GM19452 (cell line): ENCODE results near the gene SCN4B.

ENCODE experiments used
- ATAC-seq: cut with Tn5 transposase; IDR thresholded peaks from one replicate; pipeline ENCODE4 v1.9.1; 2021; ENCODE audit not compliant: unreplicated experiment

The SCN4B gene

DNA sequence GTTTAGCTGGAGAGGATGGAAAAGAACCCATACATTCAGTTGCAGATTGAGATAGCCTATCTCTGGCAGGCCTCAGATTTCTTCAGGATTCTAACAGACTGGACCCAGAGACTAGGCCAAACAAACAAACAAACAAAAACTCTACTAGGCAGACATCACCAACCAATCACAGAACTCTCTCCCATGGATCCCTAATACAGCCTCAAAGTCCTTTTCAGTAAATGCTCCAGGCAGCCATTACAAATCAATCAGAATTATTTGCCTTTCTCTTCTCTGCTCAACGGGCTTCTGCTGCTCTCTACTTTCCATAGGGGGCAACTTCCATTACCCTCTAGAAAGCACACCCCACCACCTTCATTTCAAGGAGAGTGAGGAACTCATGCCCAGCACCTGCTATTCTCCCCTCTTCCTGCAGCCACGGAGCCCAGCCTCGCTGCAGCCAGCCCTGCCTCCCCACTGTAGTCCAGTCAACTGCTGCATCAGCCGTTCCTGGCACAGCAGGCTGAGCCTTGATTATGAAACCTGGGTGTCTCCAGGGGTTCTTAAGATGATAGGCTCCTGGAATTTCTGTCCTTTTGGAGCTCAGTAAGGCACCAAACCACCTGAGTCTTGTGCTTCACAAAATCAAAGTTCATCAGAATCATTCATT lies 46.8 kb downstream of the SCN4B start:
- no peak for ATAC-seq

DNA sequence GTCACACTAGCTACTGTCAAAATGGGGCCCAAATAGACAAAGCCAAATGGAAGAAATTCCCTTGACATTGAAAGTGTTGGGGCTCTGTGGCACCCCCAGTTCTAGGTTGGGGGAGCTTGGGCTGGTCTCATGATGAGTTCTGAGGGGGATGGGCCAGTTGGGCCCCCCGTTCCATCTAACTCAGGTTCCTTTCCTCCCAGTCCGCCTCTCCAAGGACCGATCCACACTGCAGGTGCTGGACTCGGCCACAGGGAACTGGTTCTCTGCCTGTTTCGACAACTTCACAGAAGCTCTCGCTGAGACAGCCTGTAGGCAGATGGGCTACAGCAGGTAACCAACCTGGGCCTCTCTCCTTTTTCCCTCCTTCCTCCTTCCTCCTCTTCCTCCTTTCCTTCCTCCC lies 48.1 kb downstream of the SCN4B start:
- ATAC-seq = no peak

DNA sequence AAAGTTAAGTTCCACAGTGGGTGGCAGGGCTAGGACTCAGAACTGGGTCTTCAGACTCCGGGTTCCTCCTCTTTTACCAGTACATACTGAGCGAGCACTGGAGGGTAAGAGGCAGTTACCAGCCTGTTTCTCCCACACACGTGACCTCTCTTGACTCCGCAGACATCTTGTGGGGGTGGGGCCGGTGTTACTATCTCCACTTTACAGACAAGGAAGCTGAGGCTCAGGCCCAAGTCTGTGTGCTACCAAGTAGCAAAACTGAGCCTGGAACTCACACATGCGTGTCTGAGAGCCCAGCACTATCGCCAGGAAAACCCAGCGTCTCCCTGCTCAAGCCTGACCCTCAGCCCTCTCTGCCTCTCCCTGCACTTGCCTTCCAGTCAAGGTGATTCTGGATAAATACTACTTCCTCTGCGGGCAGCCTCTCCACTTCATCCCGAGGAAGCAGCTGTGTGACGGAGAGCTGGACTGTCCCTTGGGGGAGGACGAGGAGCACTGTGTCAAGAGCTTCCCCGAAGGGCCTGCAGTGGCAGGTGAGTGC lies 49.8 kb downstream of the SCN4B start:
- ATAC-seq = no peak

DNA sequence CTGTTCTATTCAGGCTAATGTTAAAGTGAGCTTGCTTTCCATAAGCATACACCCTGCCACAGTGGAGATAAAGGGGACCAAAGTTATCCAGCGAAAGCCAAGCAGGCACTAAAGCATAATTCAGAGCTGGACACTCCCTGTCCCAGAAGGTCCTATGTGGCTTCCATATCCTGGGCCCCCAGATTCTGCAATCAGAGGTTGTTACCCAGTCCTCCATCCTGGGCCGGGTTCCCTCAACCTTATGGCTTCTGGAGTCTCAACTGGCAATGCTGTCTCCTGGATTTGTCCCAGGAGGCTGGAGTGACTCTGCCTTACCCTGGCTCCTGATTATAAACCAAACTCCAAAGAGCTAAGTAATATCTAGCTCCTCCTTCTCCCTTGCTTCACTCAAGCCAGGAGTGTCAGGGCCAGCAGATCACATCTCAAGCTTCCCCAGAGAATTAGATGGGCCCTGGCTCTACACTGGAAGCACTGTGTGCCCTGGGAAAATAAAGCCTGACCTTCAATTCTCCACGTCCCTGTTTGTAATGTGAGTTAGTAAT lies 51.9 kb downstream of the SCN4B start:
- ATAC-seq = no peak

- no peak for ATAC-seq
Observed at GRCh38 chr11:118099838-118100556, 52.6 kb downstream of the SCN4B start.

GRCh38 chr11:118098996-118099837 lies 53.4 kb downstream of the SCN4B start:
- ATAC-seq = no peak

GRCh38 chr11:118095967-118096367 lies 56.7 kb downstream of the SCN4B start:
- no peak for ATAC-seq

DNA sequence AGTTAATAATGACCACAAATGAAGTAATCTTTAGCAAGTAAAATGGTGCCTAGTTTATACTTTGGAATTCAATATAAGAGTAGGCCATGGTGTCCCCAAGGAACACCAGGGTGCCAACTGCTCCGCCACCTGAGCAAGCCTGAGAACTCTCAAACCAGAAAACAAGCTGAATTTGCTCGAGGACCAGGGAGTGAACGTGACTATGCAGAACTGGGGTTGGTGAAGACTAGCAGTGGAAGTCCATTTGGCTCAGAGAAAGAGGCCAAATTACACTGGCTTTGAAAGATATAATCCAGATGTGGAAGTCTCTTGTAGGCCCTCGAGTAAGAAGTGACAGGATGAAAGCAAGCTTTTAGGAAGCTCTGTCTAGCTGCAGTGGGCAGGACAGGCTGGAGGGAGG lies 57.1 kb downstream of the SCN4B start:
- ATAC-seq = no peak

DNA sequence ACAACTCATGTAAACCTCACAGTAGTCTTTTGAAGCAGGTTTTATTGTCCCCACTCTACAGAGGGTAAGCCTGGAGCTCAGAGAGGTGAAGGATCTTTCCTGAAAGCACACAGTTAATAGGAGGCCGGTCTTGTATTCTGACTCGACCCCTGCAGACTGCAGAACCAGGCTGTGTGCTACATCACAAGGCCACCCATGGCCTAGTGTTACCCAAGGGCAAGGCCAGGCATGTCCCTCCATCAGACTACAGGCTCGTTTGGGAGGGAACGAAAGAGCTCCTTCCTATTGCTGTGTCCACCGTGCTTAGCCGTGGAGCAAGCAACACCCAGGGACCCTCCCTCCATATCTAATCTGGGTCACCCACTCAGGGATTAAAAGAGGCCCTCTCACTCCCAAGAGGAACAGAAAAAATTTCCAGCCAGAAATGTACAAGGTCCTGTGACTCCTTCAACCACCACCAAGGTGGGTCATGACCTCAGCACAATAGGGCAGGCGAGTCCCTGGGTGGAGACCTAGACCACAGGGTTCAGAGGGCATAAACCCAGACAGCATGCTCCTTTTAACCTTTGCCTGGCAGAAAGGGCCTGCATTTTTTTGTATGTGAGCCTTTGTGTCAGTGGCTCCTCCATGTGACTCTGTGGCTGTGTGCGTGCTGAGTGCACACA lies 59.6 kb downstream of the SCN4B start:
- no peak for ATAC-seq

DNA sequence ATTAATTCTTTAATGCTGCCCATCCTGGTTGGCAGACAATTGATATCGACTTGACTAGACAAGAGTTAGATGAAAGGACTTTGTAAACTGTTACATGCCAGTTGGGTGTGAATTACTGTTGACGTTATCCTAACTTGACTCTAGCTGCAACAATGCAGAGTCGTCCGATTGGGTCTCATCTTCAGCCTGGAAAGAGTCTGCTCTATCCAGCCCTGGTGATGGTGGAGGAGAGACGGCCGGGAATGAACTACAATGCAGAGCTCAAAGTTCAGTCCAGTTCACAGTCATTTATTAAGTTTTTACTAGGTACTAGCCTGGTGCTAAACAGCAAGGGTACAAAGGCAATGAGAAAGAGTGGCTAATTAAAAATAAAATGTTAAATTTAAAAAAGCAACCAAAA lies 60.9 kb downstream of the SCN4B start:
- ATAC-seq = no peak

GRCh38 chr11:118090545-118091162 lies 62.0 kb downstream of the SCN4B start:
- no peak for ATAC-seq

DNA sequence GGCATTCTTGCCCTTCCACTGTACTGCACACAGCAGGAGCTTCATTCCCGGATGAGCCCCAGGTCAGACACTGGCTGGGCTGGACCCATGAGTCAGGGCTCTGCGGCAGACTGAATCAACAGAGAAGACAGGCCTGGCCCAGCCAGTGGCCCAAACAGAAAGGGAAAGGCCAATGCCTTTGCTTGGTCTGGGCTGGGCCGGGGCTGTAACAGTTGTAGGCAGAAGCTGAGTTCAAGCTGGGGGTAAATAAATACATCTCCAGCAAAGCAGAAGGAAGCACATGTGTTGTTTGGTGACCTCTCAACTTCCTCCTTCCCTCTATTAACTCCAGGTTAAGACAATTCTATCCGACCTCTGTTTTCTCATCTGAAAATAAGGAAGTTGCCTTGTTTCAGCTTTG lies 64.1 kb downstream of the SCN4B start:
- ATAC-seq = no peak

DNA sequence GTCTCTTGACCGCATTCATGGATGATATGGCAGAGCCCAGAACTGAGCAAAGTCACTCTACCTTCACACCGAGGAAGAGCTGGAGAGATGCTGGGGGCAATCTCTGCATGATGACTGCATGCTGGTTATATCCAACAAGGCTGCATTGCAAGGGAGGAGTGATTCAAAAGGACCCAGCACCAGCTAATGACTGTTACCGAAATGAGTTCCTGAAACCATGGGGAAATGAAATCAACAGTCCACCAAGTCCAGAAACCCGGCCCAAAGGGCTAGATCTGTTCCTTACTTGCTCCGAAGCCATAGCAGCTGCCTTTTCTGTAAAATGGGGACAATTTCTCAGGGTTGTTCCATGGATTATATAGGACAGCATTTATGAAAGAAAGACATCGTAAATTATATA lies 64.7 kb downstream of the SCN4B start:
- no peak for ATAC-seq

DNA sequence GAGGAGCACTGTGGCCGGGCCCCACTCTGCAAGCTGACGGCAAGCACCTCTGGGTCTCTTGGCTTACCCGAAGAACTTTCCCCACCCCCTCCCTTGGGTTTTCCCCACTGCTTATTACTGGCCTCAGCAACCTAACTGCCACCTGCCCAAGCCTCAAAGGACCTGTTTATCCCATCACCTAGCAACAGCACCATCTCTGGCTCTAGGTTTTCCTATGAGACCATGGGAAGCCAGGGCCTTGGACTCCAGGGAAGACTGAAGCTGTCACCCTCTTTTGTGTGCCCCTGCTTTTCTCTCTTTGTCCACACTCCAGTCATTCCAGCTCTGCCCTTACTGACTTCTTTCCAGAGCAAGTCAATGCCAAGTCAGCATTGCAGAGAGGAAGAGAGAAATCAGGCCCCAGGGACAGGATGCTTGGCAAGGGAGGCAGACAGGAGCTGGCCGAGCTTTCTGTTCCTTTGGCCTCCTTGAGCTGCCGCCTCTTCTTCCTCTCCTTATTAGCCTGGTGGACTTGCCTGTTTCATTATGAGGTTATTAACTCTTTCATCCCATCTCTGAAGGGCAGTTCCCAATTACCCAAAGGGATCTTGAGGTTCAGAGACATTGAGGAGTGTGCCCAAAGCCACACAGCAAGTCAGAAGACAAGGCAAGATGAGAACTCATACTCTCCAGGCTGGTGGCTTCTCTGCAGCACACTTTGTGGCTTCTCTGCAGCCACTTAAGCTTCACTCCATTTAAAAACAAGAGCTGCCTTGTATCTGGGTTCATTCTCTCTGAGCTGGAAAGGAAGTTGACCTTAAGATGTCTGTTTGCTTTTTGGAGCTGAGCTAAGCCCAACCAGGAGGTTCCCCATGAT lies 65.5 kb downstream of the SCN4B start, which contains the start of gene SMIM35:
TSS of gene SMIM35 (minus strand) at position 51 of the 856 bp plus-strand sequence. CDS start 206 bp downstream, outside the sequence.
- no peak for ATAC-seq

- no peak for ATAC-seq
Observed at GRCh38 chr11:118084656-118085055, 68.0 kb downstream of the SCN4B start.

- no peak for ATAC-seq
Observed at GRCh38 chr11:118084247-118084646, 68.4 kb downstream of the SCN4B start.
